ENCODE measurements around the gene BSN.

DNA sequence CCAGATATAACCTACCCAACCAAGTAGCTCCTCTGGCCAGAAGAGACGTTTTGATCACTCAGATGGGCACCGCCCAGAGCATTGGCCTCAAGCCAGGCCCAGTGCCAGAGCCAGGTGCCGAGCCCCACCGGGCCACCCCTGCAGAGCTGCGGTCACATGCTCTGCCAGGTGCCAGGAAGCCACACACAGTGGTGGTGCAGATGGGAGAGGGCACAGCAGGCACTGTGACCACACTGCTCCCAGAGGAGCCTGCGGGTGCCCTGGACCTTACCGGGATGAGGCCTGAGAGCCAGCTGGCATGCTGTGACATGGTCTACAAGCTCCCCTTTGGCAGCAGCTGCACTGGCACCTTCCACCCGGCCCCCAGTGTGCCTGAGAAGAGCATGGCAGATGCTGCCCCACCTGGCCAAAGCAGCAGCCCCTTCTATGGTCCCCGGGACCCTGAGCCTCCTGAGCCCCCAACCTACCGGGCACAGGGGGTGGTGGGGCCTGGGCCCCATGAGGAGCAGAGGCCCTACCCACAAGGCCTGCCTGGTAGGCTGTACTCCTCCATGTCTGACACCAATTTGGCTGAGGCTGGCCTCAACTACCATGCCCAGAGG, 100.8 kb downstream of the BSN start:
- TF ChIP-seq, protein P1, sequence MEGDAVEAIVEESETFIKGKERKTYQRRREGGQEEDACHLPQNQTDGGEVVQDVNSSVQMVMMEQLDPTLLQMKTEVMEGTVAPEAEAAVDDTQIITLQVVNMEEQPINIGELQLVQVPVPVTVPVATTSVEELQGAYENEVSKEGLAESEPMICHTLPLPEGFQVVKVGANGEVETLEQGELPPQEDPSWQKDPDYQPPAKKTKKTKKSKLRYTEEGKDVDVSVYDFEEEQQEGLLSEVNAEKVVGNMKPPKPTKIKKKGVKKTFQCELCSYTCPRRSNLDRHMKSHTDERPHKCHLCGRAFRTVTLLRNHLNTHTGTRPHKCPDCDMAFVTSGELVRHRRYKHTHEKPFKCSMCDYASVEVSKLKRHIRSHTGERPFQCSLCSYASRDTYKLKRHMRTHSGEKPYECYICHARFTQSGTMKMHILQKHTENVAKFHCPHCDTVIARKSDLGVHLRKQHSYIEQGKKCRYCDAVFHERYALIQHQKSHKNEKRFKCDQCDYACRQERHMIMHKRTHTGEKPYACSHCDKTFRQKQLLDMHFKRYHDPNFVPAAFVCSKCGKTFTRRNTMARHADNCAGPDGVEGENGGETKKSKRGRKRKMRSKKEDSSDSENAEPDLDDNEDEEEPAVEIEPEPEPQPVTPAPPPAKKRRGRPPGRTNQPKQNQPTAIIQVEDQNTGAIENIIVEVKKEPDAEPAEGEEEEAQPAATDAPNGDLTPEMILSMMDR (IDR thresholded peaks at IDR 0.05; ENCODE audit: borderline replicate concordance, extremely low read depth, low read length, poor library complexity, severe bottlenecking): no peak
- no peak for TF ChIP-seq EZH2 (IDR thresholded peaks at IDR 0.05; ENCODE audit: borderline replicate concordance, low read depth, low read length, severe bottlenecking)

All from DND-41 (cell line).